ENCODE measurements around the gene TNPO1. TPM values are rescaled to one million over a fixed set of nuclear protein-coding genes. Genes with fewer than 3 reads are reported as not detected.

The TNPO1 gene
- total and polyA plus RNA-seq, 2 of the 13 experiments (the other 11 are each of a cell fraction or from before 2014, with no cell fraction given) = 26.7 to 123 TPM

DNA sequence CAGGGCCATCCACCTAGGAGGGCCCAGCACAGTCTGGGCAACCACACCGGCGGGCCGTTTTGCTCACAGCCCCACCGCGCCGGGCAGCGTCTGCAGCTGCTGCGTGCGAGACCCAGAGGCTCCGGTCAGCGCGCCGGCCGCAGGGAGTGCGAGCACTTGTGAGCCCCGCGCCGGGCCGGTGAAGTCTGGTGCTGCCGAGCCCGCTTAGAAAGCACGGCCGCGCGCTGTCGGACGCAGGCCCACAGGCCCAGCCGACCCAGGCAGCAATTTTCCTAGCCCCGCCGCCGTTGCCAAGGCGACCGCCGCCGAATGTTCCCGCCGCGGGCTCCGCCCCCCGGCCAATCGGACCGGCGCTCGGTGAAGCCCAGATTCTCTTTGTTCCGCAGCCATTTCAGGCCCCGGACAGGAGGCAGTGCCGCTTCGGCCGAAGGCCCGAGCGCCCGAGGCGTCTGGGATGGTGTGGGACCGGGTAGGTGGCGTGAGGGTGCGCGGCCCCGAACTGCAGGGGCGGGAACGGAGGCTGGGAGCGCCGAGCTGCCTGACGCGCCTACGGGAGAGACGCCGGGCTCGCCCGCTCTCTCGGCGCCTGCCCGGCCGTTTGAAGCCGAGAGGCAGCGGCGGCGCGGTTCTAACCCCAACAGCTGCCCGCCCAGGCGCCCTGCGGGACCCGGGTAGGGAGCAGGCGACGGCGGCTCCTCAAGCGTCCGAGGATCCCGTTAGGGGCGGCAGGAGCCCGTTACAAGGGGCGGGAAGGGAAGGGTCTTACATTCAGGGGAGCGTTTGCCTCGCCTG lies at the start of gene TNPO1 (continued):
- TF ChIP-seq MTA3 (CRISPR knock-in tag; IDR thresholded peaks at IDR 0.05) (no peak), CBFB (CRISPR knock-in tag; IDR thresholded peaks at IDR 0.05) (0 out of 2 replicates have a peak, but pooled peaks have one; percentile 28), ZNF772 (CRISPR knock-in tag; IDR thresholded peaks at IDR 0.05) (peak; percentile 12; the same call in 1 of the 2 replicates), SYNCRIP (IDR thresholded peaks at IDR 0.05; ENCODE audit: insufficient read depth, low read depth, low read length) (no peak), SIX1 (CRISPR knock-in tag; IDR thresholded peaks at IDR 0.05; ENCODE audit: borderline replicate concordance) (no peak), NFYB (CRISPR knock-in tag; IDR thresholded peaks at IDR 0.05) (peak; percentile 46; the same call in 1 of the 2 replicates), ZFYVE20 (CRISPR knock-in tag; IDR thresholded peaks at IDR 0.05; ENCODE audit: borderline replicate concordance, low read depth) (no peak), MZF1 (CRISPR knock-in tag; IDR thresholded peaks at IDR 0.05; ENCODE audit: borderline replicate concordance) (no peak), ZNF83 (CRISPR knock-in tag; IDR thresholded peaks at IDR 0.05; ENCODE audit: borderline replicate concordance) (no peak), MAZ (IDR thresholded peaks at IDR 0.05; ENCODE audit: borderline replicate concordance, low read depth, low read length) (no peak), MAZ (CRISPR knock-in tag; IDR thresholded peaks at IDR 0.05; ENCODE audit: low read depth) (peak; percentile 66), NFAT5 (CRISPR knock-in tag; IDR thresholded peaks at IDR 0.05) (0 out of 2 replicates have a peak, but pooled peaks have one; percentile 27), TP53 (CRISPR knock-in tag; conservative IDR thresholded peaks at IDR 0.05) (0 out of 2 replicates have a peak, but pooled peaks have one; percentile 42), PBX2 (CRISPR knock-in tag; IDR thresholded peaks at IDR 0.05) (no peak), ZNF446 (CRISPR knock-in tag; IDR thresholded peaks at IDR 0.05) (peak; percentile 64; the same call in 1 of the 2 replicates), CCDC6 (CRISPR knock-in tag; IDR thresholded peaks at IDR 0.05) (peak; percentile 23; the same call in 1 of the 2 replicates), ZBTB21 (CRISPR knock-in tag; IDR thresholded peaks at IDR 0.05) (no peak), RARG (CRISPR knock-in tag; IDR thresholded peaks at IDR 0.05; ENCODE audit: low read depth) (no peak), PAWR (CRISPR knock-in tag; IDR thresholded peaks at IDR 0.05; ENCODE audit: borderline replicate concordance) (no peak)
- TF ChIP-seq, protein P1, sequence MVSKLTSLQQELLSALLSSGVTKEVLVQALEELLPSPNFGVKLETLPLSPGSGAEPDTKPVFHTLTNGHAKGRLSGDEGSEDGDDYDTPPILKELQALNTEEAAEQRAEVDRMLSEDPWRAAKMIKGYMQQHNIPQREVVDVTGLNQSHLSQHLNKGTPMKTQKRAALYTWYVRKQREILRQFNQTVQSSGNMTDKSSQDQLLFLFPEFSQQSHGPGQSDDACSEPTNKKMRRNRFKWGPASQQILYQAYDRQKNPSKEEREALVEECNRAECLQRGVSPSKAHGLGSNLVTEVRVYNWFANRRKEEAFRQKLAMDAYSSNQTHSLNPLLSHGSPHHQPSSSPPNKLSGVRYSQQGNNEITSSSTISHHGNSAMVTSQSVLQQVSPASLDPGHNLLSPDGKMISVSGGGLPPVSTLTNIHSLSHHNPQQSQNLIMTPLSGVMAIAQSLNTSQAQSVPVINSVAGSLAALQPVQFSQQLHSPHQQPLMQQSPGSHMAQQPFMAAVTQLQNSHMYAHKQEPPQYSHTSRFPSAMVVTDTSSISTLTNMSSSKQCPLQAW (CRISPR knock-in tag; IDR thresholded peaks at IDR 0.05) = peak; percentile 76
- TF ChIP-seq, protein P2, sequence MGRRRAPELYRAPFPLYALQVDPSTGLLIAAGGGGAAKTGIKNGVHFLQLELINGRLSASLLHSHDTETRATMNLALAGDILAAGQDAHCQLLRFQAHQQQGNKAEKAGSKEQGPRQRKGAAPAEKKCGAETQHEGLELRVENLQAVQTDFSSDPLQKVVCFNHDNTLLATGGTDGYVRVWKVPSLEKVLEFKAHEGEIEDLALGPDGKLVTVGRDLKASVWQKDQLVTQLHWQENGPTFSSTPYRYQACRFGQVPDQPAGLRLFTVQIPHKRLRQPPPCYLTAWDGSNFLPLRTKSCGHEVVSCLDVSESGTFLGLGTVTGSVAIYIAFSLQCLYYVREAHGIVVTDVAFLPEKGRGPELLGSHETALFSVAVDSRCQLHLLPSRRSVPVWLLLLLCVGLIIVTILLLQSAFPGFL (CRISPR knock-in tag; IDR thresholded peaks at IDR 0.05) = no peak
